ENCODE data around the gene NUDT1.

- TF ChIP-seq CTCF (IDR thresholded peaks at IDR 0.05; ENCODE audit: insufficient read depth, low read length) (no peak), SPI1 (IDR thresholded peaks at IDR 0.05; ENCODE audit: borderline replicate concordance, low read depth) (no peak), POLR2AphosphoS5 (IDR thresholded peaks at IDR 0.05; ENCODE audit: low read depth) (no peak), GABPA (IDR thresholded peaks at IDR 0.05; ENCODE audit: low read depth) (no peak), REST (IDR thresholded peaks at IDR 0.05; ENCODE audit: insufficient replicate concordance, low read depth) (no peak)
Measured at GRCh38 chr7:2295936-2296620, 54.1 kb downstream of the NUDT1 start.
